ENCODE data around the gene C22orf31. TPM values are rescaled to one million over a fixed set of nuclear protein-coding genes. Genes with fewer than 3 reads are reported as not detected.
"Not testable (repeated sequence)": the region's sequence is repeated elsewhere in the genome, so short reads cannot be mapped to it uniquely, and the experiment has no call there.

The C22orf31 gene
- total RNA-seq, 1 donor from 2014 or later = not detected

DNA sequence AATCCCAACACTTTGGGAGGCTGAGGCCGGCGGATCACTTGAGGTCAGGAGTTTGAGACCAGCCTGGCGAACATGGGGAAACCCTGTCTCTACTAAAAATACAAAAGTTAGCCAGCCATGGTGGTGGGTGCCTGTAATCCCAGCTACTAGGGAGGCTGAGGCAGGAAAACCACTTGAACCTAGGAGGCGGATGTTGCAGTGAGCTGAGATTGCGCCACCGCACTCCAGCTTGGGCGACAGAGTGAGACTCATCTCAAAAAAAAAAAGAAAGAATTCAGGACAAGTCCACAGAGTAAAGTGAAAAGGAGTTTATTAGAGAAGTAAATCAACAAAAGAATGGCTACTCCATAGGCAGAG lies 21.9 kb upstream of the C22orf31 start:
- intact Hi-C loops (cut with DNase I); ATAC-seq (ENCODE audit: poor library complexity): not testable (repeated sequence)
- DNase-seq = peak; percentile 51

DNA sequence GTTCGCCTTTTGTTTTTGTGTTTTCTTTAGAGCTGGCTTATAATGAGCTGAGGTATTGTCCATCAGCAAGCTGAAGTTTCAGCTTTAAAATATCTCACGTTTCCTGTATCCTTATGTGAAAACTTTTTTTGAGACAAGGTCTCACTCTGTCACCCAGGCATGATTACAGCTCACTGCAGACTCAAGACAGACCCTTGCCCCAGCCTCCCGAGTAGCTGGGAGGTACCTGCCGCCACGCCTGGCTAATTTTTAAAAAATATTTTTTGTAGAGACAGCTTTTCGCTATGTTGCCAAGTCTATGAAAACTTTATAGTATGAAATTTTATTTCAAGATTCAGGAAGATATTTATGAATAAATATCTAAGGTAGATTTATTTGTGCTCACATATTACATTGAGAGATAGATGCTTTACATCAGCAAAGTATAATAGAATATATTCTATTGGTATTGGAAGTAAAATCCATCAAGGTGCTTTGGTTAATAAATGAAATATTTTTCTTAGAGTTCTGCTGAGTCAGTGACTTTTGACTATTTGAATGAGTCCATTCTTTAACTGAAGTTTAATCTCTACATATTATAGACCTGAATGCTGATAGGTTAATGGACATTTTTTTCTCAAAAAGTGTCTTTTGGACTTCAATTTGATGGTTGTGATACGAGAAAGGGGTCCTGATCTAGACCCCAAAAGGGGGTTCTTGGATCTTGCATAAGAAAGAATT lies 21.4 kb upstream of the C22orf31 start:
- intact Hi-C loops (cut with DNase I) = no loop called here
- no peak for ATAC-seq (ENCODE audit: poor library complexity)

DNA sequence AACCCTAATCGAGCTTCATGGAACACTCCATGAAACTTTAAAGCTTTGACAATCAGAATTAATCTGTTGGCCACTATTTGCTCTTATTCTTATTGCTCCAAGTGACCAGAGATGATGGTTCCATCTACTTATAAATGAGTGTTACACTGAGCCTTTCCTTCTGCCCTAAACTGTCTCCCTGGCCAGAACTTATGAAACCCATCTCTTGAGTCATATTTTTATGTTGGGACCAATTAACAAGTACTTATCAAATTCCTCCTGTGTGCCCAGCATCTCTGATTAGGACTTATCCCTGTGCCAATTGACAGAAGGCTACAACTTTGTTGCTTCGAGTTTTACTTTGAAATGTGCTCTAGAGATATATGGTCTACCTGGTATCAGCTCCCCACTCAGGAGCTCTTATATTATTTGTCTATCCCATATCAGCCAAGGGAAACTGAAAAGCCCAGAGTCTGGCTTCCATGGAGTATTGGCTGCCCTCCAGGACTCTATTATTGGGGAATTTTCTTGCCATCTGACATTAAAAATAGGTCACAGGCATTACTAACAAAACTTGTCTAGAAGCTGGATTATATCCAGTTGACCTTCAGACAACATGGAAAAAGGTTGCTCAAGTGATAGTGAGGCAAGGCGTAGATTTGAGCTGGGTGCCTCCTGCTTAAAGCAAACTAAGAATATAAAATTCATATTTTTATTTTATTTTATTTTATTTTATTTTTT lies 20.0 kb upstream of the C22orf31 start:
- ATAC-seq (ENCODE audit: poor library complexity) (peak; percentile 57), DNase-seq (no peak)
- intact Hi-C loops (cut with DNase I) = no loop called here

More for the DNA sequence above, 21.4 kb upstream of the C22orf31 start:
- no peak for DNase-seq

DNA sequence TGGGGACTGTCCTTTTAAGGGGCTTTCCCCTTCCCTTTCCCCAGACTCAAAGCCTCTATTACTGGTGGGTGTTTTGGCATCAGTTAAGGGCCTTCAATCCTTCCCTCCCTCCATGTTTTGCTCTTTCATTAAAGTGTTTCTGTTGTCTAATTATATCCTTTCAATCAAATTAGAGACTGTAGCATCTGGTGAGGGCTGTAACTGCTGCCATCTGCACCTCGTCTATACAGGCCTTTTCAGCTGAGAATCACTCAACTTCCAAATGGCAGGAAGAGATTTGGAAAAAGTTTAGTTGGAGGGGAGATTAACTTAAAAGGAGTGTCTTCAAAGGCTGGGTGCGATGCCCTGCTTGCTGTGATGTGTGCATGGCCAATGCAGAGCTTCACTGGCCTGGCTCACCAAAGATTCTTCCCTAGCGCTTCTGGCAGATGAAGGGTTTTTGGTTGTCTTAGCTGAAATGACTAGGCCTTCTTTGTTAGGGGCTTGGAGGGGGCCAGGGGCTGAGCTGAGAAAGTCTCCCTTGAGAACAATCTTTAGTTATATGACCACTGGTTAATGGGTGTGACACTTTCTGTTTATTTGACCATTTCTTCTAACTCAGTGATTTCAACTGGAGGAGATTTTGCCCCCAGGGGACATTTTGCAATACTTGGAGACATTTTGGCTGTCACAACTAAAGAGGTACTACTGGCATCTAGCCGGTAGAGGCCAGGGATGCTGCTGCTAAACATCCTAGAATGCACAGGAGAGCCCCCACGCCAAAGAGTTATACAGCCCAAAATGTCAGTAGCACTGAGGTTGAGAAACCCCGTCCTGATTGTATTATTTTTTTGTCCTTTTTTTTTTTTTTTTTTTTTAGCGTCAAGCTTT lies 18.7 kb upstream of the C22orf31 start:
- intact Hi-C loops (cut with DNase I) = no loop called here
- ATAC-seq (ENCODE audit: poor library complexity) (peak; percentile 34), DNase-seq (no peak)

DNA sequence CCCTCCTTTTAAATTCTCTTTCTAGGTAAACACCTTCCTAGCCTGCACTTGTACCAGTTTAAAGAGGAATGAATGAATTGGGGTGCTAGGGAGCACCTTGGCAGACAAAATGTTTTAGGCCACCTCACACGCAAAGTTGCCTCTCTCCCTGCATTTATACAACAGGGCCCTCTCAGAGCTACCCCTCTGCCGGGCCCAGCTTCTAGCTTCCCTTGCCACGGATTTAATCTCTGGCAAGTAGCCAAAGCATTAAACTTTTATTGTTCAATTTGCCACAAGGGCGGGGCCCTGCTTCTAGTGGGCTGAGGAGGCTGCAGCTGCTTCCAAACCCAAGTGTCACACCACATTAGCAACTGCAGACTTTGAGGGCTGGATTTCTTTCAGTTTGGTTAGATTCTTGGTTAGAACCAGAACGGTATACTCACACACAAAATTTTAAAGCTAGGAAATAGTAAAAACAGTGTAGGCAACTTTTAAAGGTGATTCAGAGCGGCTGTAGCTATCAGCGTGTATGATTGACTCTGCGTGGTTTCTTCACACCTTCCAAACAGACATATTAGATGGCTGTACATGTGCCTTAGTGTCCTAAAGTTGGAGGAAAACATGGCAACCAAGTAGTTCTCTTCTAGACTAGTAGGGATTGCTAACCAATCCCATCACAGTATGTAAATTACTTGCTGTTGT lies 17.7 kb upstream of the C22orf31 start:
- ATAC-seq (ENCODE audit: poor library complexity) (no peak), DNase-seq (no peak)
- intact Hi-C loops (cut with DNase I) = loop anchor here (10.0 kb wide), 1 partner anchor 75 kb away; no protein-coding TSS in a partner anchor

DNA sequence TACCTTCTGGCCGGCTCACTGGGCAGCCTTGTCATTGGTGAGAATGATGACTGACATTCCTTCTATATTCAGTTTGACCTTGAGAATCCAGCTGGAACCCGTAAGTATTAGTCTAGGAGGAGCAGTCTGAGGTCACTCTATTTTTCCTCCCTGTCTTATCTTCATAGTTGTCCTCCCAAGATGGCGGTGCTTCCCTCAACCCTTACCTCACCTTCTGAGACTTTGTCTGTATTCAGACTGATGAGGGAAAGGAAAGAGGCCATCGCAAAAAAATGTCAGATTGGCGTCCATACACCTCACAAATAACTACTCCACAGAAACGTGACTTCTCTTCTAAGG lies 17.2 kb upstream of the C22orf31 start:
- DNase-seq (no peak), ATAC-seq (ENCODE audit: poor library complexity) (no peak)
- intact Hi-C loops (cut with DNase I) = loop anchor here (10.0 kb wide), 1 partner anchor 76 kb away; no protein-coding TSS in a partner anchor

DNA sequence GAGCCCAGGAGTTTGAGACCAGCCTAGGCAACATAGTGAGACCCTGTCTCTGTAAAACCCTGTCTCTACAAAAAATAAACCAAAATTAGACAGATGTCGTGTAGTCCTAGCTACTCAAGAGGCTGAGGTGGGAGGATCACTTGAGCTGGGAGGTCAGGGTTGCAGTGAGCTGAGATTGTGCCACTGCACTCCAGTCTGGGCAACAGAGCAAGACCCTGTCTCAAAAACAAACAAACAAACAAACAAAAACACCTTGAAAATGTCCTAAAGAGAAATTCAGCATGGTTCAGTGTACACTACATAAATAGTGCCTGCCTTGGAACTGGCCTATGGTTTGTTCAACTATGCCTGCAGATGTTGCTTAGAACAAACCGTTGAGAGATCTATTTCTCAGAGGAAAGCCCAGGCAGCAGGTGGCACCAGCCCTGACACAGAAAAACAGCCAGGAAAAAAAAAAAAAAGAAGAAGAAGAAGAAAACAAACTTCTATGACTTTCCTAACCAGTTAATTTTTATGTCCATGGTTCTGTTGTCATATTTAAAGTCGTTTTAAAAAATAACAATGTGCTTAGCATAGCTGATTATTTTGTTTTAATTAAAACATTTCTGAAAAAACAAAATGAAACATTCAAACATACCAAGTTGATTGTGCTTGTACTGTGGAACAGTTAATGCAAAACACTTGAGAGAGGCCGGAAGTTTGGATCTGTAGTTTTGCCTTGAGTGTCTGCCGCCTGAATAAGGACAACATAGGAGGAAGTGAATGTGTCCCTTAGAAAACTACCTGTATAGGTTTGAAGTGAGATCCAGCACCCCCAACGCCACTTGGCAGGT lies 16.6 kb upstream of the C22orf31 start:
- ATAC-seq (ENCODE audit: poor library complexity) (no peak), DNase-seq (no peak)
- intact Hi-C loops (cut with DNase I) = loop anchor here (10.0 kb wide), 1 partner anchor 77 kb away; no protein-coding TSS in a partner anchor

DNA sequence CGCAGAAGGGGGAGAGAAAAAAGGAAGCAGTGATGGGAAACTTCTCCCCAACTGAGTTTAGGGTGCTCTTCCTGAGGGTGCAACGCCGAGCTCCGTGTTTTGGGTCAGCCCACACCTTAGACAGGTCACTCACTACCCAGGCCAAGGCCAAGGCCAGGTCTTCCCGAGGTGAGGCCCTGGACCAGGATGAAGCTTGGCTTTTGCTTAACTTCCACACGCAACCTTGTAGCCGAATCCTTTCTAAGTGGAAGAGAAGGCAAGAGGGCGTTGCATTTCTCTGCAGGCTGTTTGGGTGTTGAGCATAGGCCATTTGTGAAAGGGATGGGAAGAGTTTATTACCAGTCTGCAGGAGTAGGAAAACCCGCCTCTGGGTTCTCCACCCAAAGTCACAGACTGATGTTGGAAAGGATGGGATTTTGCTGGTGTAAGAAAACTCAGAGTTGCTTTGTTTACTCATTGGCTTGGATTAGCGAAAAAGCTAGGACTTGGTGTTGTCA lies 12.7 kb upstream of the C22orf31 start:
- ATAC-seq (ENCODE audit: poor library complexity) (no peak), DNase-seq (no peak)
- intact Hi-C loops (cut with DNase I) = loop anchor here (10.0 kb wide), 1 partner anchor 80 kb away; no protein-coding TSS in a partner anchor

DNA sequence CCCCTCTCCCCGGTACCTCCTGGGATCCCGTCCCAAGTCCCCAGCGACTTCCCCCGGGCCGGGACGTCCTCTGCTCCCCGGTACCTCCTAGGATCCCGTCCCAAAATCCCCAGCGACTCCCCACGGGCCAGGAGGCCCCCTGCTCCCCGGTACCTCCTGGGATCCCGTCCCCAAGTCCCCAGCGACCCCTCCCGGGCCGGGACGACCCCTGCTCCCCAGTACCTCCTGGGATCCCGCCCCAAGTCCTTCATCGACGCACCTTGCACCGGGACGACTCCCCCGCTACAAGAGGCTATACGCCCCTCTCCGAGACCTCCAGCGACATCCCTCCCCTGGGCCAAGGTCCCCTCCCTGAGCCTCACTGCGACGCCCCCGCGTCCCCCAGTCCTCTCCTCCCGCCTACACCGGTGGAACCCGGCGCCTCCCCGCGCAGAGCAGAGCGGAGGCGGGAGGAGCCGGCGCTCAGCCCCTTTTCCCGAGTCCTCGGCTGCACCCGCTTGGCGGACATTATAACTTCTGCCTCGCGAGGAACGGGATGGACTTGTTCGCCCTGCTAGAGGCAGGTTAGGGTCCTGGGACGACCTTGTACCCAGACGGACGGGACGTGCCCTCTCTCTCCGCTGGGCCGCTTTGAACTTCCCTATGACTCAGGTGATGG lies 12.1 kb upstream of the C22orf31 start:
- ATAC-seq (ENCODE audit: poor library complexity) = peak; percentile 60
- intact Hi-C loops (cut with DNase I) = loop anchor here (10.0 kb wide), 1 partner anchor 81 kb away; no protein-coding TSS in a partner anchor
- peak; percentile 70 for DNase-seq

DNA sequence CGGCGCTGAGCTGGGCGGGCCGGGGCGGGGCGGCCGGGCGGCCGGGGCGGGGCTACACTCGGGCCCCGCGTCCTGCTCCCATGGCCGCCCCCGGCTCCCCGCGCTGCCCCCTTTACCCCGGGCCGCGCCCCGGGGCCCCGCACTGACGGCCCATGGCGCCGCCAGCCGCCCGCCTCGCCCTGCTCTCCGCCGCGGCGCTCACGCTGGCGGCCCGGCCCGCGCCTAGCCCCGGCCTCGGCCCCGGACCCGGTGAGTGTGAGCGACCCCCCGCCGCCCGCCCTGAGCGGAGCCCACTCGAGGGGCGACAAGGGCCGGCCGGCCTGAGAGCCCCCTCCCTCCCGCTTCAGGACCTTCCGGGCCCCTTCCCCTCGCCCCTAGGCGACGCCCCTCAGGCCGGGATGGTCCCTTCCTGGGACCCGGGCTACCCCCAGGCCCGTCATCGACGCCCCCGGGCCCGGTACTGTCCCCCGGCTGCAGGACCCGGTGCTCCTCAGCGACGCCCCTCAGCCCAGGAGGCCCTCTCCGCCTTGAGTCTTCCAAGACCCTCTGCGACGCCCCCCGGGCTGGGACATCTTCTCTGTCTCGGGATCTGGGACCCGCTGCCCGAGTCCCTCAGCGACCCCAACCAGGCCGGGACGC lies 11.5 kb upstream of the C22orf31 start, which contains the start of gene KREMEN1:
Gene KREMEN1, plus strand, starts transcription at position 57 of the 639 bp plus-strand sequence. Its CDS starts 96 bp downstream, at position 153.
- DNase-seq = peak; percentile 49
- intact Hi-C loops (cut with DNase I) = loop anchor here (10.0 kb wide), 1 partner anchor 82 kb away; no protein-coding TSS in a partner anchor

DNA sequence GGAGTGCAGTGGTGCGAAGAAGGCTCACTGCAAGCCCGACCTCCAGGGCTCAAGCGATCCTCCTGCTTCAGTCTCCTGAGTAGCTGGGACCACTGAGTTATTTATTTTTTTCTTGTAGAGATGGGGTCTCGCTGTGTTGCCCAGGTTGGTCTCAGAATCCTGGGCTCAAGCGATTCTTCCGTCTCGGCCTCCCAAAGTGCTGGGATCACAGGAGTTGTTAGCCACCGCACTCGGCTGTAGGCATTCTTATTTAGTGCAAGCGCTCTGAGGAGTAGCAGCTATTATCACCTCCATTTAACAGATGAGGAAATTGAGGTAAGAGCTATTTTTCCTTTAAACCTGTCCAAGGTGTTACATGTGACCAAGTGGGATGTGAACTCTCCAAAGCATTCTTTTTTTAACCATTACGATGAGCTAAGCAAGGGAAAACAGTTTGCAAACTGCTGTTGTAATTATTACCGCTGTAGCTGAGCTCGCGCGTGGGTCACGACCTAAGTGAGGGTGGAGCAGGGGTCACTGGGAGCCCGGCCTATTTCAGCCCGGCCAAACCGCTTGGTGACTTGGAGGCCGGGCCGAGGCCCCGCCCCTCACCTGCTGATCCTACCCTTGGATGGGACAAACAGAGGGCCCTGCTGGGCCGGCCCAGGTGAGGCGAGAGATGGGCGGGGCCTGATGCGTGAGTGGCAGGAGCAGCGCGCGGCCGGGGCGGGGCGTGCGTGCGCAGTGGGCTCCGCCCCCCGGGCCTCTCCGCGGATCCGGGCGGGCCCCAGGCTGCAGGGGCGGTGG lies 10.8 kb upstream of the C22orf31 start:
- peak; percentile 93 for DNase-seq
- ATAC-seq (ENCODE audit: poor library complexity) = peak; percentile 95
- intact Hi-C loops (cut with DNase I) = loop anchor here (10.0 kb wide), 1 partner anchor 82 kb away; no protein-coding TSS in a partner anchor

More for the DNA sequence above, 11.5 kb upstream of the C22orf31 start, which contains the start of gene KREMEN1:
- peak; percentile 2 for ATAC-seq (ENCODE audit: poor library complexity)

DNA sequence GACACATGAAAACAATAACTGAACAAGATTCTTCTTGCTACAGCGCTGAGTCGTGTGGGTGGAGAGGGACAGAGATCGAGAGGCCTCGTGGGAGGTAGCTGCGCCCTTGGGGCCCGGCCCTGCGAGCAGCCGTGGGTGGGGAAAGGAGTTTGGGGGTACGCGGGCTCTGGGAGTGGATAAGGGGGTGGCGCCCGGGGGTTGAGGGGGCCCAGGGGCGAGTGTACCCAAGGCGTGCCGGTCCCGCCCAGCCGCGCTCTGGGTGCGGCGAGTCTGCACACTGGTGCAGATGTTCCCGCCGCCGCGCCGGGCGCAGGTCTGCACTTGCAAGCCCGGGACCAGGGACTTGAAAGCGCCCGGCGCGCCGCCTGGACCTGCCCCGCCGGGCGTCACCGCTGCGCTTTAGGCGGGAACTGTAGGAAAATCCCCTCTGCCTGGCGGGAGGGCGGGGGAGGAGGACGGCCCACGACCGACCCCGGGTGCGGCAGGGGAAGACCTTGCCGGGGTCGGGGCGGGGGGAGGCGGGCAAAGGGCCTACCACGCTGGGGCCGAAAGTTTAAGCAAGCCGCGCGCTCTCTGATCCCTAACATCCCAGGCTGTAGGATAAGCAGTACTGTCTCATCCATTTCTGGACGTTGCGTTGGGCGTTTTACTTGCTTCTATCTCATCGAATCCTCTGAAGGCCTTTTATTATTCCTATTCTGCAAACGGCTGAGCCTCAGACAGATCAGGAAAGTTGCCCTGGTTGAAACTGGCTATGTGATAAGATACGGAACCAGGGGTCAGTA lies 9.8 kb upstream of the C22orf31 start:
- peak; percentile 29 for ATAC-seq (ENCODE audit: poor library complexity)
- DNase-seq = peak; percentile 67
- intact Hi-C loops (cut with DNase I) = loop anchor here (10.0 kb wide), 1 partner anchor 83 kb away; no protein-coding TSS in a partner anchor

DNA sequence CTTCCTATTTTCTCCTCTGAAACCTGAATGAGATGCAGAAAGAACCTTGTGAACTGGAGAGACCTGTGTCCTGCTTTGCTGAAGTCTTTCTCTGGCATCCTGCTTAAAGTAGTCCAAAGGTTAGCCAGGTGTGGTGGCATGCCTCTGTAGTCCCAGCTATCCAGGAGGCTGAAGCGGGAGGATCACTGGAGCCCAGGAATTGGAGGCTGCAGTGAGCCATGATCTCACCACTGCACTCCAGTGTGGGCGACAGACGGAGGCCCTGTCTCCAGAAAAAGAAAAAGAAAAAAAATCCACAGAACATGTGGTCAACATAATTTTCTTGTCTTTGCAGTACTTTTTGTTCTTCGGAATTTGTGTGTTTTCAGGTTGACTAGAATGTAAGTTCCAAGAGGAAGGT lies 8.9 kb upstream of the C22orf31 start:
- DNase-seq (no peak), ATAC-seq (ENCODE audit: poor library complexity) (no peak)
- intact Hi-C loops (cut with DNase I) = loop anchor here (10.0 kb wide), 1 partner anchor 84 kb away; no protein-coding TSS in a partner anchor

DNA sequence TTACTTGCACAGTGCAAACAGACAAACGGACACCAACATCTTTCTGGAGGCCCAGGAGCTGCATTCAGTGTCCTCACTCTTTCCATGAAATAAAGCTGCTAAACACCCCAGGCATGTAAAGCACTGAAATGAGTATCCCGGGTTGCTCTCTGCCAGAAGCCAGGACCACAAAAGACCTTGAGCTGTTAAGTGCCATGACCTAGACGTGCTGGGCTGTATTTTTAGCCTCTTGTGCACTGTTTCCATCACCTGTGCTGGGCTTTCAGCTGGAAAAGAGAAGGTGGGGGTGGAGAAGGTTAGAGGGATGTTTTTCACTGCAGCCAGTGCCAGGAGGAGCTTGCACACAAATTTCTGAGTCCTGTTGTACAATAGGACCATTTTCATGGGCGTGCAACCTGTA lies 7.8 kb upstream of the C22orf31 start:
- intact Hi-C loops (cut with DNase I) = no loop called here
- ATAC-seq (ENCODE audit: poor library complexity) = no peak
- DNase-seq = no peak
